ENCODE measurements around the gene ROBO1. TPM values are rescaled to one million over a fixed set of nuclear protein-coding genes. Genes with fewer than 3 reads are reported as not detected.

Gene ROBO1
- polyA plus RNA-seq, 4 donors, result 0.81 to 12.2 (median 2.6) TPM

DNA sequence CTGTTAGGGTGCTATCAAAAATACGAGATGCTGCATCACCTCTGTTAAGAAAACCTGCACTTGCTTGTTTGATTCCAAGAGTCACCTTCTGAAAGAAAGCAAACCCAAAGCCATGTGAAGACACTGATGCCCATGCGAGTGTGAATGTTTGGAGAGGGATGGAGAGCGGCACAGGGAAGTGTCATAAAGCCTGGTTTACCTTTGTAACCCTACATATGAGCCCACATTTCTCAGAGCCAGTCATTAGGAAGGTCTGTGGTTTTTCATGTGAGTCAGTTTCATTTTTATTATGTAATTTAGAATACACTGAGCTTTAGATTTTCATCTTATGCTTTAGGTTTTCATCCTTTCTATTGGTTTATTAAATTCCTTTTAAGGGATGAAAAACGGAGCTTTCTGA, 896.8 kb downstream of the ROBO1 start:
- DNase-seq (no peak), FAIRE-seq (no peak)
- Histone ChIP-seq H3K36me3 (ENCODE audit: control insufficient read depth in 3 of 3, insufficient read depth in 2 of 3, low read depth in 1 of 3, low read length in 3 of 3) (no peaks in the 10 kb centered on the region), H3K4me1 (ENCODE audit: control insufficient read depth in 3 of 3, insufficient read depth in 2 of 3, low read depth in 1 of 3, low read length in 2 of 3) (no peaks in the 10 kb centered on the region), H3K9me3 (ENCODE audit: control insufficient read depth in 2 of 2, insufficient read depth in 1 of 2, low read depth in 1 of 2, low read length in 1 of 2) (no peaks in the 10 kb centered on the region), H3K4me3 (ENCODE audit: low read depth in 1 of 3, low read length in 3 of 3) (no peak overlapping the region), H3K27ac (ENCODE audit: low read depth in 1 of 3, low read length in 2 of 3) (no peak overlapping the region), H3K27me3 (ENCODE audit: control insufficient read depth in 3 of 3, insufficient read depth in 3 of 3, low read length in 3 of 3) (no peaks in the 10 kb centered on the region)
- 70 to 82% (median 76%) methylated on average over 4 of the region's 4 CpGs for WGBS, 3 donors

DNA sequence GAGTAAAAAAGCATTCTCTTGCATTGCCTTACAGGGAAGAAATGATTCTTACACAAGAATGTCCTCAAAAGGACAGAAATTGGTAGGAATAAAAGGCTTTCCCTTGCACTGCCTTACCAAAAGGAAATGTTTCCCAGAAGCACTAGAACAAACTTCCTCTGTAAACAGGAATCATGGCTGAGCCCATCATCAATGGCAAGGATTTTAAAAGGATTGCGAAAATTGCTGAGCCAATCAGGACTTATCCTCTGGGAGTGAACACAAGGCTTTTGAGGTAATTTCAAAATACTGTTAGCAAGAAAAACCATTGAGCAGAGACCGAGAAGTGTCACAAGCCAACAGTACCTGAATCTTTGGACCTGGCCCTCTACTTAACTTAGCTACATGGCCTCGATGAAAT, 897.3 kb downstream of the ROBO1 start:
- no peak for FAIRE-seq
- 76 to 92% (median 80%) methylated on average over 3 of the region's 3 CpGs for WGBS, 3 donors

DNA sequence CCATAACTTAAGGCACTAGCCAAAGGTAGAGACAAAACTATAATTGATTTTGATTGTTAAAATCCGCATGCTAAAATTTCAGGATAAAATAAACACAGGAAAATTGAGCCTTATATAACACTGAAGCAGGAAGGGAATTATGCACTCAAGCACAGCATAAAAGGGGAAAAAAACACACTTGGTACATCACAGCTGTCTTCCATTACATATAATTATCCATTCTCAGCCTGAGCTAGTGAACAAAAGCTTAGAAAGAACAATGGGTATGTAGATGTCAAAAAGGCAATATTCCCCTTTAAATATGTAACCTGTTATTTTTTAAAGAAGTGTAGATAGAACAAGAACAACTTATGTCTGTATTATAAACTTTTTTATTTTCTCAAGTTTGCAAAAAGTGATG, 899.2 kb downstream of the ROBO1 start:
- DNase-seq, result no peak
- Histone ChIP-seq H3K4me3 (ENCODE audit: low read depth in 1 of 3, low read length in 3 of 3) (no peak overlapping the region), H3K27me3 (ENCODE audit: control insufficient read depth in 3 of 3, insufficient read depth in 3 of 3, low read length in 3 of 3) (no peaks in the 10 kb centered on the region), H3K4me1 (ENCODE audit: control insufficient read depth in 3 of 3, insufficient read depth in 2 of 3, low read depth in 1 of 3, low read length in 2 of 3) (no peaks in the 10 kb centered on the region), H3K9me3 (ENCODE audit: control insufficient read depth in 2 of 2, insufficient read depth in 1 of 2, low read depth in 1 of 2, low read length in 1 of 2) (no peaks in the 10 kb centered on the region), H3K27ac (ENCODE audit: low read depth in 1 of 3, low read length in 2 of 3) (no peak overlapping the region), H3K36me3 (ENCODE audit: control insufficient read depth in 3 of 3, insufficient read depth in 2 of 3, low read depth in 1 of 3, low read length in 3 of 3) (no peaks in the 10 kb centered on the region)
- 72 to 89% (median 88%) methylated on average over 1 of the region's 1 CpG for WGBS, 3 donors
- FAIRE-seq, result no peak

More for the DNA sequence above, 897.3 kb downstream of the ROBO1 start:
- no peaks in the 10 kb centered on the region for H3K4me1 ChIP-seq (ENCODE audit: control insufficient read depth in 3 of 3, insufficient read depth in 2 of 3, low read depth in 1 of 3, low read length in 2 of 3)
- no peak overlapping the region for H3K27ac ChIP-seq (ENCODE audit: low read depth in 1 of 3, low read length in 2 of 3)
- no peaks in the 10 kb centered on the region for H3K9me3 ChIP-seq (ENCODE audit: control insufficient read depth in 2 of 2, insufficient read depth in 1 of 2, low read depth in 1 of 2, low read length in 1 of 2)
- DNase-seq, result no peak
- H3K4me3 ChIP-seq (ENCODE audit: low read depth in 1 of 3, low read length in 3 of 3), result no peak overlapping the region
- no peaks in the 10 kb centered on the region for H3K27me3 ChIP-seq (ENCODE audit: control insufficient read depth in 3 of 3, insufficient read depth in 3 of 3, low read length in 3 of 3)
- no peaks in the 10 kb centered on the region for H3K36me3 ChIP-seq (ENCODE audit: control insufficient read depth in 3 of 3, insufficient read depth in 2 of 3, low read depth in 1 of 3, low read length in 3 of 3)

DNA sequence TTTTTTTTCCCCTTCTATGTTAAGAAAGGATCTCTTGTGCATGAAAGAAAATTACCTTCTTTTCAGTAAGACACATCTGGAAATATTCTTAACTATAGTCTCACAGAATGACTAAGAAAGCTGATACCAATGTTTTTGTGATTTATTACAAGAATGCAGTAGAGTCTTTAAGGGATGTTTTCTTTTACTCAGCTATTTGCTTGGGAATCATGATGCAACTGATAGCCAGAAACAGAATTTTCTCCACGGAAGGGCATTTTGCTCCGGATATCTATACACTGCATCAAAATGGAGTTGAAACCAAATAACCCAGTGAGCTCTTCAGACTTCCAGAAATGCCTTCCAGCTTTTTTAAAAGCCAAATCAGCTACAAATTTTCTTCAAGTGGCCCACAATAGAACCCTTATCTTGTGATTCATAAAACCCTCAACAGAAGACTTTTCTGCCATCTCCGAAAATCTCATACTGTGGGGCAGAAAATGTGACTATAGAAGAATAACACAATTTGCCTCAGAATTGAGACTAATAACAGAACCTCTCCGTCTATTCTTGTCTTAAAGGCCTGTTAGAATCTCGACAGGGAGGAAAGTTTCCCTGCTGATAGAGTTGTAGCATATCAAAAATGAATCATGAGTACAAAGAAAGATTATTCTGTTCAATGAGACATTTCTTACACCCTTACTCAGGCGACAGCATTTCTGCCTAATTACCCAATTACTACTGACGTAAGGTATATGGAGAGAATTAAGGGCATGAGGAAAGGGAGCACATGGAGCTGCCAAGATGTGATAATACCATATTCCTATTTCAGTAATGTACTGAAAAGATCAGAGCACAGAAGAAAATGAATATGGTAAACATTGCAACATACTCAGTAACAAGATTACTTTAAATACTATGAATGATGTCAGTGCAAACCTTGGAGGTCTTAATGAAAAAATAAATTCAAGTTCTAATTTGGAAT, 900.1 kb downstream of the ROBO1 start:
- no peak overlapping the region for H3K4me3 ChIP-seq (ENCODE audit: low read depth in 1 of 3, low read length in 3 of 3)
- no peaks in the 10 kb centered on the region for H3K9me3 ChIP-seq (ENCODE audit: control insufficient read depth in 2 of 2, insufficient read depth in 1 of 2, low read depth in 1 of 2, low read length in 1 of 2)
- no peaks in the 10 kb centered on the region for H3K4me1 ChIP-seq (ENCODE audit: control insufficient read depth in 3 of 3, insufficient read depth in 2 of 3, low read depth in 1 of 3, low read length in 2 of 3)
- FAIRE-seq (no peak), DNase-seq (no peak)
- WGBS, 3 donors, result 47 to 54% (median 51%) methylated on average over 7 of the region's 7 CpGs
- H3K27ac ChIP-seq (ENCODE audit: low read depth in 1 of 3, low read length in 2 of 3), result no peak overlapping the region
- H3K27me3 ChIP-seq (ENCODE audit: control insufficient read depth in 3 of 3, insufficient read depth in 3 of 3, low read length in 3 of 3), result no peaks in the 10 kb centered on the region
- no peaks in the 10 kb centered on the region for H3K36me3 ChIP-seq (ENCODE audit: control insufficient read depth in 3 of 3, insufficient read depth in 2 of 3, low read depth in 1 of 3, low read length in 3 of 3)

DNA sequence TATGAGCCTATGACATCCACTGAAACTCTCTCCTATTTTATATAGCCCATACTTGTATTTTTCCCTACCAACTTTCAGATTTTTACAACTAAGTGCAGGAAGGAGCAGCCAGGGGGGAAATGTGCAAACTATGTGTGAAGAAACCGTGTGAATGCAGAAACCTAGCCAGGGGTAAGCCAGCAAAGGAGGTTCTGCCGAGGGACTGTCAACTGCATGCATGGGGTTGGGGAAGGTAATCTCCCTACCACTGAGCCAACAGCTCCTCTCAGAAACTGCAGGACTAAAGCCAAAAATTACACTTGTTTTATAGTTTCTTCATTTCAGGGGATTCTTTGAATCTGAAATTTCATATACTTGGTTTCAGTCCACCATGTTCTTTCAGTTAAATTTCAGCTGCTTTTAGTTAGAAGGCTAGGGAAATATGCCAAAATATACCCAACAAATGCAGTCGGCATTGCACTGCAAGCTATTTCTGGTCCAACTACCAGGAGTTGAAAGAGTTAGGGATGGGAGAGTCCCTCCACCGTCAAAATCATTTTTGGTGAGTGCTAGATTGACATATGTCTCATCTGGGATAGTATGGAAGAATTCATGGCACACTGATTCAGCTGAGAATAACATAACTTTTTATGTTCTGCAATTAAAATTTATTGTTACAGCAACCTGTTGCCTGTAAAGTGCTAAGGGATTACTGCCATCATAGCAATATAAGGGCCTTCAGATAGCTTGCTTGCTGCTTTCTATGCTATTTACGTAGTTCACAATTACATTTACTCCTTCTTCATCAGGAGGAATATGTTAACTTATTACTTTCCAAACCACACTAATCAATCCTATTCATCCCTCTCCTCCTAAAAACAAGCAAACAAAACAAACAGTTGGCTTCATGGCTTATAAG, 904.2 kb downstream of the ROBO1 start:
- H3K27ac ChIP-seq (ENCODE audit: low read depth in 1 of 3, low read length in 2 of 3), result no peak overlapping the region
- 77 to 84% (median 79%) methylated on average over 5 of the region's 5 CpGs for WGBS, 3 donors
- H3K4me1 ChIP-seq (ENCODE audit: control insufficient read depth in 3 of 3, insufficient read depth in 2 of 3, low read depth in 1 of 3, low read length in 2 of 3), result no peaks in the 10 kb centered on the region
- no peak overlapping the region for H3K4me3 ChIP-seq (ENCODE audit: low read depth in 1 of 3, low read length in 3 of 3)
- no peak for FAIRE-seq
- H3K27me3 ChIP-seq (ENCODE audit: control insufficient read depth in 3 of 3, insufficient read depth in 3 of 3, low read length in 3 of 3), result no peaks in the 10 kb centered on the region
- DNase-seq, result no peak
- no peaks in the 10 kb centered on the region for H3K9me3 ChIP-seq (ENCODE audit: control insufficient read depth in 2 of 2, insufficient read depth in 1 of 2, low read depth in 1 of 2, low read length in 1 of 2)
- H3K36me3 ChIP-seq (ENCODE audit: control insufficient read depth in 3 of 3, insufficient read depth in 2 of 3, low read depth in 1 of 3, low read length in 3 of 3), result no peaks in the 10 kb centered on the region

DNA sequence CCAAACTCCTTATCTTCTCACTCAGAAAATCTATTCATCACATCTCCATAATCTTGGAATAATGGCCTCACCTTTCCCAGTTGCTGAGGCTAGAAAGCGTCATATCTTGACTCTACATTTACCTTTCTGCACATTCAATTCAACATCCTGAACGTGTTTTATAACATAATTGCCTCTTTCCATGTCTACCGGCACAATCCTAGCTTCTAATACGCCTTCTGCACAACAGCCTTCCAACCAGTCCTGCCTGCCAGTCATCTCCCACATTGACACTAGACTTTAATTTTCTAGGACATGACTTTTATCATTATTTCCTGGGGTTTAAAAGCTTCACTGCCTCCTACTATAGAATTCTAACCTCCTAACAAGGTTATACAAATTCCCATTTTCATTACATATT, 906.6 kb downstream of the ROBO1 start:
- no peaks in the 10 kb centered on the region for H3K36me3 ChIP-seq (ENCODE audit: control insufficient read depth in 3 of 3, insufficient read depth in 2 of 3, low read depth in 1 of 3, low read length in 3 of 3)
- no peaks in the 10 kb centered on the region for H3K4me1 ChIP-seq (ENCODE audit: control insufficient read depth in 3 of 3, insufficient read depth in 2 of 3, low read depth in 1 of 3, low read length in 2 of 3)
- FAIRE-seq (no peak), DNase-seq (no peak)
- no peak overlapping the region for H3K4me3 ChIP-seq (ENCODE audit: low read depth in 1 of 3, low read length in 3 of 3)
- WGBS, 3 donors, result 77 to 86% (median 85%) methylated on average over 4 of the region's 4 CpGs
- H3K27me3 ChIP-seq (ENCODE audit: control insufficient read depth in 3 of 3, insufficient read depth in 3 of 3, low read length in 3 of 3), result no peaks in the 10 kb centered on the region
- H3K9me3 ChIP-seq (ENCODE audit: control insufficient read depth in 2 of 2, insufficient read depth in 1 of 2, low read depth in 1 of 2, low read length in 1 of 2), result no peaks in the 10 kb centered on the region
- no peak overlapping the region for H3K27ac ChIP-seq (ENCODE audit: low read depth in 1 of 3, low read length in 2 of 3)

DNA sequence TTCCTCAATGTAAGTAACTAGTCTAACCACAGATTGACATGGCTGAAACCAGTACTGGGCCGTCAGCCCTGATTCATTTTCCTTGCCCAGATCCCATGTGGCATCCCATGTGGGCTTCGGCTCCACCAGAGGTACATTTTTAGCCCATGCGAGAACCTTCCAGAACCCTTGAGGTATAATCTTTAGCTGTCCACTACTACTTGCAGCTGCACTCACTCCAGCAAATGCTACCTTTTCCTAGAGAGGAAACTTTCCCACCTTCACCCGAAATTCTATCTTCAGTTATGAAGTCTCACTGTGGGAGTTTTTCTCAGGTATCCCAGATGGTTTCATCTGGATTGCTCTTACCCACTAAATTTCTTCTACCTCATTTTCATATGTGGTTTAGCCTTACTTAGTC, 907.2 kb downstream of the ROBO1 start:
- H3K27ac ChIP-seq (ENCODE audit: low read depth in 1 of 3, low read length in 2 of 3), result no peak overlapping the region
- FAIRE-seq (no peak), DNase-seq (no peak)
- H3K4me3 ChIP-seq (ENCODE audit: low read depth in 1 of 3, low read length in 3 of 3), result no peak overlapping the region
- no peaks in the 10 kb centered on the region for H3K4me1 ChIP-seq (ENCODE audit: control insufficient read depth in 3 of 3, insufficient read depth in 2 of 3, low read depth in 1 of 3, low read length in 2 of 3)
- 92 to 94% (median 92%) methylated on average over 4 of the region's 4 CpGs for WGBS, 3 donors
- no peaks in the 10 kb centered on the region for H3K27me3 ChIP-seq (ENCODE audit: control insufficient read depth in 3 of 3, insufficient read depth in 3 of 3, low read length in 3 of 3)
- H3K9me3 ChIP-seq (ENCODE audit: control insufficient read depth in 2 of 2, insufficient read depth in 1 of 2, low read depth in 1 of 2, low read length in 1 of 2), result no peaks in the 10 kb centered on the region
- H3K36me3 ChIP-seq (ENCODE audit: control insufficient read depth in 3 of 3, insufficient read depth in 2 of 3, low read depth in 1 of 3, low read length in 3 of 3), result no peaks in the 10 kb centered on the region

DNA sequence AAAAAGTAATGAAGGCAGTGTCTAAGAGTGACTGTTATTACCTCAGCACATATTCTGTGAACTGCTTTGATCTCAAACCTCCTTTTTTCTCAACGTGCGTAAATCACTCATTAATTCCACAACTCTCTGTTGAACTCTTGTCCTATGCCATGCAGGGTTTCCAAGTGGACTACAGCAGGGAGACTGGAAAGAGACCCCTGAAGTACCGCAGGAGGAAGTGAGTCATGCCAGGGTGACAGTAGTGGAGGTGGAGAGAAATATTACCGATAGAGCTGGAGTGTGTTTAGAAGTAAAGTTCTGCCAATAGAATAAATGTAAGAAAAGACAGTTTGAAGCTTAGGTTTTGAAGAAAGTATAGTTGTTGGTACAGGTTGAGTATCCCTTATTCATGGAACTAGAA, 908.9 kb downstream of the ROBO1 start:
- no peak for FAIRE-seq
- no peak overlapping the region for H3K4me3 ChIP-seq (ENCODE audit: low read depth in 1 of 3, low read length in 3 of 3)
- DNase-seq, result no peak
- no peaks in the 10 kb centered on the region for H3K36me3 ChIP-seq (ENCODE audit: control insufficient read depth in 3 of 3, insufficient read depth in 2 of 3, low read depth in 1 of 3, low read length in 3 of 3)
- 73 to 89% (median 81%) methylated on average over 4 of the region's 4 CpGs for WGBS, 3 donors
- no peaks in the 10 kb centered on the region for H3K9me3 ChIP-seq (ENCODE audit: control insufficient read depth in 2 of 2, insufficient read depth in 1 of 2, low read depth in 1 of 2, low read length in 1 of 2)
- no peaks in the 10 kb centered on the region for H3K27me3 ChIP-seq (ENCODE audit: control insufficient read depth in 3 of 3, insufficient read depth in 3 of 3, low read length in 3 of 3)
- H3K4me1 ChIP-seq (ENCODE audit: control insufficient read depth in 3 of 3, insufficient read depth in 2 of 3, low read depth in 1 of 3, low read length in 2 of 3), result no peaks in the 10 kb centered on the region
- H3K27ac ChIP-seq (ENCODE audit: low read depth in 1 of 3, low read length in 2 of 3), result no peak overlapping the region

All from small intestine (tissue), 7 donors.